ENCODE data around the gene BHMT. TPM values are rescaled to one million over a fixed set of nuclear protein-coding genes. Genes with fewer than 3 reads are reported as not detected.

BHMT gene
- total and polyA plus RNA-seq, 9 of the 15 experiments (the other 6 are each of a cell fraction or from before 2014, with no cell fraction given) = not detected

GRCh38 chr5:79143684-79144379 lies 32.2 kb downstream of the BHMT start (continued):
- TF ChIP-seq RERE (CRISPR knock-in tag; IDR thresholded peaks at IDR 0.05; ENCODE audit: borderline replicate concordance) = no peak
- no peak for TF ChIP-seq GABPB1 (CRISPR knock-in tag; IDR thresholded peaks at IDR 0.05)
- TF ChIP-seq ZNF766 (CRISPR knock-in tag; conservative IDR thresholded peaks at IDR 0.05) = no peak
- no peak for TF ChIP-seq RBBP5 (IDR thresholded peaks at IDR 0.05; ENCODE audit: borderline replicate concordance, insufficient read depth, low read length, poor library complexity, severe bottlenecking)
- no peak for TF ChIP-seq ZNF143 (CRISPR knock-in tag; IDR thresholded peaks at IDR 0.05)
- peak; percentile 79 for TF ChIP-seq DPF2 (IDR thresholded peaks at IDR 0.05)
- TF ChIP-seq HMBOX1 (IDR thresholded peaks at IDR 0.05) = no peak
- TF ChIP-seq MXI1 (IDR thresholded peaks at IDR 0.05; ENCODE audit: low read depth, low read length) = no peak
- no peak for TF ChIP-seq ESRRB (CRISPR knock-in tag; IDR thresholded peaks at IDR 0.05; ENCODE audit: borderline replicate concordance)
- no peak for TF ChIP-seq ADNP (tag; IDR thresholded peaks at IDR 0.05)
- no peak for TF ChIP-seq FOXP4 (CRISPR knock-in tag; IDR thresholded peaks at IDR 0.05; ENCODE audit: borderline replicate concordance)
- no peak for TF ChIP-seq NFYB (IDR thresholded peaks at IDR 0.05; ENCODE audit: extremely low read depth, insufficient read length)
- no peak for TF ChIP-seq THRA (IDR thresholded peaks at IDR 0.05)
- peak; percentile 35 to 63; a peak in 1 of 4 replicates for TF ChIP-seq TRIM24 (IDR thresholded peaks at IDR 0.05)
- no peak for TF ChIP-seq HES1 (IDR thresholded peaks at IDR 0.05; ENCODE audit: low read depth)
- TF ChIP-seq FOXA1 (IDR thresholded peaks at IDR 0.05; ENCODE audit: borderline replicate concordance) = no peak
